GM10248 (cell line): ENCODE results near the gene ACSM6.

Experiments used
- CTCF ChIA-PET: fragments of 300-600 bp; sonication (Branson Sonifier 250); formaldehyde crosslinking; extraction: SDS; loops from one replicate; lab custom pipeline; 2021; ENCODE audit warnings: antibody characterized with exemption; lab: Yijun Ruan, JAX
- POLR2A ChIA-PET: fragments of 350-650 bp; sonication (Branson Sonifier 250); formaldehyde crosslinking; extraction: SDS; loops from one replicate; lab custom pipeline; 2020; ENCODE audit warnings: antibody characterized with exemption; lab: Yijun Ruan, JAX
- DNase-seq: peaks from one replicate; pipeline ENCODE4 v3.0.0; 2012; ENCODE audit errors: extremely low spot score
- CTCF ChIP-seq: IDR thresholded peaks from 2 replicates; pipeline ENCODE4 v1.5.1; 2012; ENCODE audit warnings: mild to moderate bottlenecking, low read depth; ENCODE audit errors: extremely low read depth, missing control alignments, control extremely low read depth

ACSM6 gene

GRCh38 chr10:95254629-95255028 is 60.6 kb downstream of the ACSM6 start:
- CTCF ChIA-PET: interaction anchor here (0.9 to 5.8 kb wide), 6 partner anchors 9 to 107 kb away, joined by 3 to 24 read pairs (median 4); no protein-coding TSS in a partner anchor
- POLR2A ChIA-PET: no interaction called here
- DNase-seq: no peak

GRCh38 chr10:95256268-95256667 is 62.2 kb downstream of the ACSM6 start:
- no peak for TF ChIP-seq CTCF
- no peak for DNase-seq
- CTCF ChIA-PET: interaction anchor here (0.6 to 6.5 kb wide), 3 partner anchors 10 to 118 kb away, joined by 3 to 57 read pairs (median 24); no protein-coding TSS in a partner anchor
- POLR2A ChIA-PET: no interaction called here

More at GRCh38 chr10:95254629-95255028, 60.6 kb downstream of the ACSM6 start:
- TF ChIP-seq CTCF: no peak

- POLR2A ChIA-PET: no interaction called here
- TF ChIP-seq CTCF: no peak
- DNase-seq: no peak
- CTCF ChIA-PET: interaction anchor here (1.2 to 6.5 kb wide), 3 partner anchors 11 to 102 kb away, joined by 3 to 57 read pairs (median 24); no protein-coding TSS in a partner anchor
These were observed 63.8 kb downstream of the ACSM6 start for GRCh38 chr10:95257849-95258248.

- no peak for TF ChIP-seq CTCF
- DNase-seq: peak; percentile 38
- ChIA-PET POLR2A (interaction anchor here (1.5 kb wide), 1 partner anchor 37 kb away, joined by 4 read pairs; no protein-coding TSS in a partner anchor), CTCF (interaction anchor here (1.0 to 6.5 kb wide), 10 partner anchors 8 to 114 kb away, joined by 3 to 57 read pairs (median 4); no protein-coding TSS in a partner anchor)
These were observed 66.4 kb downstream of the ACSM6 start for GRCh38 chr10:95260397-95260881.

GRCh38 chr10:95260909-95261552 is 67.0 kb downstream of the ACSM6 start:
- CTCF ChIA-PET: interaction anchor here (1.0 to 6.5 kb wide), 6 partner anchors 14 to 114 kb away, joined by 3 to 57 read pairs (median 8); no protein-coding TSS in a partner anchor
- no peak for DNase-seq
- POLR2A ChIA-PET: interaction anchor here (1.5 kb wide), 1 partner anchor 36 kb away, joined by 4 read pairs; no protein-coding TSS in a partner anchor
- TF ChIP-seq CTCF: no peak

GRCh38 chr10:95261926-95262325 is 67.9 kb downstream of the ACSM6 start:
- CTCF ChIA-PET: interaction anchor here (1.3 to 6.5 kb wide), 2 partner anchors 15 kb away, joined by 3 to 57 read pairs; no protein-coding TSS in a partner anchor
- POLR2A ChIA-PET: no interaction called here
- DNase-seq: no peak
- no peak for TF ChIP-seq CTCF
